Activated naive CD4-positive, alpha-beta T cell treated with anti-CD3 and anti-CD28 coated beads for 36 hours (primary cell): ENCODE measurements around the gene SMC4. TPM values are rescaled to one million over a fixed set of nuclear protein-coding genes. Genes with fewer than 3 reads are reported as not detected.

Experiments used
- CTCF ChIA-PET: fragments of 350-600 bp; sonication (Branson Sonifier 250); formaldehyde crosslinking; loops from one replicate; lab custom pipeline; 2021; ENCODE audit warnings: antibody characterized with exemption; lab: Charles Lee
- DNase-seq: peaks from one replicate; pipeline ENCODE4 v3.0.0-alpha.2; 2020
- H3K27ac Mint-ChIP-seq: one replicate; pipeline ENCODE4 v1.8.0; 2021; ENCODE audit warnings: mild to moderate bottlenecking, mixed read lengths
- H3K27me3 Mint-ChIP-seq: one replicate; pipeline ENCODE4 v1.8.0; 2021; ENCODE audit warnings: low read depth, mixed read lengths
- H3K36me3 Mint-ChIP-seq: one replicate; pipeline ENCODE4 v1.8.0; 2021; ENCODE audit warnings: low read depth, mixed read lengths
- H3K4me1 Mint-ChIP-seq: one replicate; pipeline ENCODE4 v1.8.0; 2021; ENCODE audit warnings: low read depth, mixed read lengths
- H3K4me3 Mint-ChIP-seq: one replicate; pipeline ENCODE4 v1.8.0; 2021; ENCODE audit warnings: mild to moderate bottlenecking, moderate library complexity, mixed read lengths
- H3K9me3 Mint-ChIP-seq: one replicate; pipeline ENCODE4 v1.8.0; 2021; ENCODE audit warnings: mixed read lengths
- intact Hi-C: fragments of 100-400 bp; cut with micrococcal nuclease; formaldehyde crosslinking; loops from one replicate; pipeline ENCODE4 v1.15.1; 2023
- total RNA-seq, 2 experiments: library from RNA; stranded (reverse); gene quantifications; one replicate each; pipeline ENCODE4 v1.2.3, GENCODE V29; 2021

The SMC4 gene
- total RNA-seq, 2 experiments from 2014 or later, result 187 to 191 TPM

DNA sequence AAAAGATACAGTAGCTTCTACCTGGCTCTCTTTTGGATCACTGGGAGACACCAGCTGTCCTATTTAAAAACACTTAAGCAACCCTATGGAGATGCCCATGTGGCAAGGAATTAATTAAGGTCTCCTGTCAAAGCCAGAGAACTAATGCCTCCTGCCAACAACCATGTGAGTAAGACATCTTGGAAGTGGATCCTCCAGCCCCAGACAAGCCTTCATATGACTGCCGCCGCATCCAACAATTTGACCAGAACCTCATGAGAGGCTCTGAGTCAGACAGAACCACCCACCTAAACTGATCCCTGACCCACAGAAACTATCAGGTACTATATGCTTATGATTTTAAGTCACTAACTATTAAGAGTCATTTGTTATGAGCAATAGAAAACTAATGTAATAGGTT, 22.8 kb upstream of the SMC4 start:
- CTCF ChIA-PET, result no interaction called here
- H3K4me3 Mint-ChIP-seq, result no peak overlapping the region
- peaks cover 24% of the 10 kb centered on the region for H3K36me3 Mint-ChIP-seq
- no peak overlapping the region for H3K27ac Mint-ChIP-seq
- intact Hi-C loops, result no loop called here
- H3K9me3 Mint-ChIP-seq, result no peaks in the 10 kb centered on the region
- H3K4me1 Mint-ChIP-seq, result peaks cover 4% of the 10 kb centered on the region
- DNase-seq, result no peak
- H3K27me3 Mint-ChIP-seq, result no peaks in the 10 kb centered on the region

DNA sequence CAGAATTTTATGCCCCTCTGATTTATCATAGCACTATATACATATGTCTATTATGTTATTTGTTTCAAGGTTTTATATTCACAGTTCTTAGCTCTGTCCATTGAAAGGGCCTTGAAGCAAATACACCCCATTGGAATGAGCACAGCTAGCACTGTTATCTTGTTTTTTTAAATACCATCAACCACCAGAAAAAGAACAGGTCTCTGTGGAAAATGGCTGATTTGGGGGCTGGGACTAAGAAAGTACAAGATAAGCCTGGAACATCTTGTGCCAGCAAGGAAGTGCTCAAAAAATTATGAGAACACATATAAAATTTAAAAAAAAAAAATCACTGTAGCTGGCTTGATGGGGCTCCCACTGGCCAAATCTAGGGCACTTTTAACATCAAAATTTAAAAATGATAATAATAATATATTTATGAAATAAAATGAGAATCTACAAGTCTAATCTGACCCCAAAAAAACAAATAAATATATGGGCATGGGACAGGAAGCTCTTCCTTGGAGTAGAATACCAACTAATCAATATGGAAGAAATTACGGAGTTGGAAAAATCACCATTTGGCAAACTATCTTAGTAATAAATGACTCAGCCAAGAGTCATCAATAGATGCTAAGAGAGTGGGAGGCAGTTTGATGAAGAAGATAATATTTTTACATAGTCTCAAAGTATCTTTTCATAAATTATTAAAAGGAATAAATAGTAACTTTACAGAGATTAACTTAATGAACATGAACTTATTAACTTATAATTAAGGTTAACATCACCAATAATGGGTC, 20.9 kb upstream of the SMC4 start:
- no peak overlapping the region for H3K4me3 Mint-ChIP-seq
- no peak overlapping the region for H3K27ac Mint-ChIP-seq
- H3K36me3 Mint-ChIP-seq, result peaks cover 24% of the 10 kb centered on the region
- H3K27me3 Mint-ChIP-seq, result no peaks in the 10 kb centered on the region
- no peak for DNase-seq
- H3K9me3 Mint-ChIP-seq, result no peaks in the 10 kb centered on the region
- intact Hi-C loops, result no loop called here
- CTCF ChIA-PET, result no interaction called here
- peaks cover 4% of the 10 kb centered on the region for H3K4me1 Mint-ChIP-seq

DNA sequence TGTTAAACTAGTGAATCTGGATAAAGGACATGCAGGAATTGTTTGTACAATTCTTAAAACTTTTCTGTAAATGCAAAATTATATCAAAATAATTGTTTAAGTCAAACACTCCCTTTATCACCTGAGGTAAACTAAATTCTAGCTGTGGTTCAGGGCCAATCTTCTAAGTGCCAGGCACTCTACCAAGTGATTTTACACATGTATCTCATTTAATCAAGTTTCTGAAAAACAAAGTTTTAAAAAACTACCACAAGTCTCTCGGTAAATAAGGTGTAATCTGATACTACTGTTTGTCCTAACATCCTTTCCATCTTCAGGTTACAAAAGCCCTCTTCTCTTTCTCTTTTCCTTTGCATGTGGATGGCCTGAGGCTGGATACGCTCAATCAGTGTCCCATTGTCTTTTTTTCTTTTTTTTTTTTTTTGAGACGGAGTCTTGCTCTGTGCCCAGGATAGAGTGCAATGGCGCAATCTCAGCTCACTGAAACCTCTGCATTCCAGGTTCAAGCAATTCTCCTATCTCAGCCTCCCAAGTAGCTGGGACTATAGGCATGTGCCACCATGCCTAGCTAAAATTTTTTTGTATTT, 19.7 kb upstream of the SMC4 start:
- intact Hi-C loops, result no loop called here

DNA sequence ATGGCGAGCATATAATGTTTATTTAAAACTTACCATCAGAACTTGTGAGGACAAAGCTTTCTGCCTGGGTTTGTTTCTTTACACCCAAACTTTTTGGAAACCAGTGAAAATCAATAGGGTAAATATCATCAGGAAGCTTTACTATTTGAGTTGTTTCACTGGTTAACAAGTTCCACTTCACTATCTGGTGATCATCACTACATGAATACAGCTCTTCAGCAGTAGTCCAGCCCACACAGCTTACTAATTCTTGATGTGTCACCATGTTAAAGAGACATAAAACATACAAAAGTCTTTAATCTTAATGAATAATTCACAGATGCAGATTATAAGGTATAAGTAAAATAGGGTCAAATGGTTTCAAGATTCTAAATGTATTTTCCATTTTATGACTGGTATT, 18.0 kb upstream of the SMC4 start:
- CTCF ChIA-PET, result interaction anchor here (0.6 kb wide), 2 partner anchors 10 to 12 kb away, joined by 3 to 4 read pairs; no protein-coding TSS in a partner anchor

More for the DNA sequence above, 19.7 kb upstream of the SMC4 start:
- no peaks in the 10 kb centered on the region for H3K27me3 Mint-ChIP-seq
- no peak overlapping the region for H3K4me3 Mint-ChIP-seq
- CTCF ChIA-PET, result no interaction called here
- H3K4me1 Mint-ChIP-seq, result peaks cover 4% of the 10 kb centered on the region
- H3K9me3 Mint-ChIP-seq, result no peaks in the 10 kb centered on the region
- no peak overlapping the region for H3K27ac Mint-ChIP-seq
- H3K36me3 Mint-ChIP-seq, result peaks cover 12% of the 10 kb centered on the region
- DNase-seq, result no peak

DNA sequence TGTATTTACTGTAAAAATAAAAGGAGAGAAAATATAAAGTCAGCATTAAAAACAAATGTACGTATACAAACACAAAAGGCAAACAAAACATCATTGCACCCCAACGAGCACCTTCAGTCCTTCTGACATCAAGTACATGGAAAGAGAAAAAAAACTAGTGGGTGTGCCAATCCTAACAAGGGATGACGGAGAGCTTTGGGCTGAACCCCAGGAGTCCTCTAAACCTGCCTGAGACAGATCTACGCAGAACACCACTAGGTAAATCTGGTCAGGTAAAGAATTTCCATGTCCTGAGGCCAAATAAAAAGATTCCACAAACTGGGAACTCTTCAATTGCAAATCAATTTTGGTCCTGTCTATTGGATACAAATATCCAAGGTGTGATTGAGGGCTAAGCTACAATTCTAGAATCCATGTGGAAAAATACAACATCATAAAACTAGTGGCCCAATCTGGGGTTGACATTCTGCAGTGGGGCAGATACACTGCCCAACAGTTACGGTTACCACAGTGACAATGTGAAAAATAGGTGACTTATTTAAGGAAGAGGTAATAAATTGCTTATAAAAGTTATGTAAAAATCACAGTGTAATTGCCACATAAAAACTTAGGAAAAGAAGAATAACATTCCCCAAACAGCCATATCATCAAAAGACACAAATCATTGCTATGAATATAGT, 14.7 kb upstream of the SMC4 start:
- CTCF ChIA-PET, result no interaction called here
- no peak overlapping the region for H3K27ac Mint-ChIP-seq
- no peak for DNase-seq
- no peaks in the 10 kb centered on the region for H3K27me3 Mint-ChIP-seq
- H3K4me1 Mint-ChIP-seq, result peaks cover 6% of the 10 kb centered on the region
- no peaks in the 10 kb centered on the region for H3K9me3 Mint-ChIP-seq
- peaks cover 7% of the 10 kb centered on the region for H3K36me3 Mint-ChIP-seq
- intact Hi-C loops, result no loop called here
- H3K4me3 Mint-ChIP-seq, result no peak overlapping the region

More for the DNA sequence above, 18.0 kb upstream of the SMC4 start:
- intact Hi-C loops, result no loop called here
- no peak for DNase-seq
- Mint-ChIP-seq H3K4me1 (peaks cover 4% of the 10 kb centered on the region), H3K27me3 (no peaks in the 10 kb centered on the region), H3K36me3 (peaks cover 9% of the 10 kb centered on the region), H3K27ac (no peak overlapping the region), H3K9me3 (no peaks in the 10 kb centered on the region), H3K4me3 (no peak overlapping the region)

DNA sequence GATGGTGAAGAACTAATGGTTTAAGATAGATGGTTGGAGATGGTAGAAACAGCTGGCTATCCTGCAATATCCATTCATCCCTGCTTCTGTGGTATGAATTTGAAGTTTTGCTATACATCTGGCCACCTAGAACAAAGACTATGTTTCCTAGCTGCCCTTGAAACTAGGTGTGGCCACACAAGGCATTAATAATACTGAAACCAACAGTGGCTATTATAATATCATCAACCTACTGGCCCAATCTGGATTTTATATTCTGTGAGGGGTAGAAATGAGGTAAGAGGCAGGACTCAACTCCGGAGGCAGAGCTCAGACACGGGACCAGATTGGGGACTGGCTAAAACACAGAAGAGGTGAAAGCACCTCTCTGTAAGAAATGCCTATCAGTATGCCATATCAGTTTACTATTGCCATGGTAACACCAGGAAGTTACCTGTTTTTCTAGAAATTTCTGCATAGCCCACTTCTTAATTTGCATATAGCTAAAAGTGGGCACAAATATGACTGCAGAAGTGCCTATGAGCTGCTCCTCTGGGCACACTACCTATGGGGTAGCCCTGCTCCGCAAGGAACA, 8.8 kb upstream of the SMC4 start:
- H3K4me1 Mint-ChIP-seq, result peaks cover 2% of the 10 kb centered on the region
- no peak for DNase-seq
- H3K36me3 Mint-ChIP-seq, result peaks cover 4% of the 10 kb centered on the region
- no peaks in the 10 kb centered on the region for H3K9me3 Mint-ChIP-seq
- H3K27ac Mint-ChIP-seq, result no peak overlapping the region
- H3K4me3 Mint-ChIP-seq, result no peak overlapping the region
- H3K27me3 Mint-ChIP-seq, result no peaks in the 10 kb centered on the region
- intact Hi-C loops, result loop anchor here (10.0 kb wide), 1 partner anchor 1746 kb away; the partner anchor contains the start of gene GFM1
- CTCF ChIA-PET, result interaction anchor here (0.8 to 1.2 kb wide), 2 partner anchors 9 to 177 kb away, joined by 4 to 5 read pairs; no protein-coding TSS in a partner anchor

DNA sequence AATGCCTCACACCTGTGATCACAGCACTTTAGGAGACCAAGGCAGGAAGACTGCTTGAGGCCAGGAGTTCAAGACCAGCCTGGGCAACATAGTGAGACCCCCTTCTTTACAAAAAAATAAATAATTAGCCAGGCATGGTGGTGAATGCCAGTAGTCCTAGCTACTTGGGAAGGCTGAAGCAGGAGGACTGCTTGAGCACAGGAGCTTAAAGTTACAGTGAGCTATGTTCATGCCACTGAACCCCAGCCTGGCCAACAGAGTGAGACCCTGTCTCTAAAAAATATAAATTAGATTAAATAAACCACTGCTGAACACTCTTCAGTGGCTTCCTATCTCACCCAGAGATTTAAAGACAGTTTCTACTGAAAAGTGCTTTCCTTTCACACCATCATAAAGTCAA, 6.7 kb upstream of the SMC4 start:
- CTCF ChIA-PET, result no interaction called here
- Mint-ChIP-seq H3K27me3 (no peaks in the 10 kb centered on the region), H3K4me1 (peaks cover 7% of the 10 kb centered on the region), H3K27ac (no peak overlapping the region), H3K4me3 (no peak overlapping the region), H3K9me3 (no peaks in the 10 kb centered on the region), H3K36me3 (peaks cover 4% of the 10 kb centered on the region)
- no peak for DNase-seq
- intact Hi-C loops, result loop anchor here (10.0 kb wide), 1 partner anchor 1748 kb away; the partner anchor contains the start of gene GFM1

DNA sequence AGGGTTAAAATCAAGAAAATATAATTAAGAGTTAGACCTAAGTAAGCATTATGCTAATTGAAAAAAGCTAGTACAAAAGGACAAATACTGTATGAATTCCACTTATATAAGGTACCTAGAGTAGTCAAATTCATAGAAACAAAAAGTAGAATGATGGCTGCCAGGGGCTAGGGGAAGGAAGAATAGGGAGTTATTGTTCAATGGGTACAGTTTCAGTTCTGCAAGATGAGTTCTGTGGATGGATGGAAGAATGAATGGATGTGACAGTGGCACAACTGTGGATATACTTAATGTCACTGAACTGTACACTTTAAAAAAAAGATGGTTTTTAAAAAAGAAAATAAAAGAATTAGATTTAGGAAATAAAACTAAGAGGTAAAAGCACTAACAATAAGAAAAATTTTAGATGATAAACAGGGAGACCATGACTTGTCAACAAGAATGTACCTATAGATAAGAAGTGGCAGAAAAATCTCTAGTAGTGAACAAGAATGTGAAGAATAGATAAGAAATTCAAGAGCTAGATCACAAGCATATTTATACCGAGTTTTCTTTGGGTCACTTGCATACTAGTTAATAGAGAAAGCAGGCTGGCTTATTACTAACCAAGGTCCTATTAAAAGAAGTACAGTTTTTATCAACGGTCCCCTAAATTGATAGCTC, 6.0 kb upstream of the SMC4 start:
- CTCF ChIA-PET, result no interaction called here
- no peaks in the 10 kb centered on the region for H3K9me3 Mint-ChIP-seq
- no peak overlapping the region for H3K27ac Mint-ChIP-seq
- H3K4me3 Mint-ChIP-seq, result no peak overlapping the region
- intact Hi-C loops, result loop anchor here (10.0 kb wide), 1 partner anchor 1749 kb away; the partner anchor contains the start of gene GFM1
- peaks cover 4% of the 10 kb centered on the region for H3K36me3 Mint-ChIP-seq
- H3K4me1 Mint-ChIP-seq, result peaks cover 13% of the 10 kb centered on the region
- DNase-seq, result no peak
- no peaks in the 10 kb centered on the region for H3K27me3 Mint-ChIP-seq

DNA sequence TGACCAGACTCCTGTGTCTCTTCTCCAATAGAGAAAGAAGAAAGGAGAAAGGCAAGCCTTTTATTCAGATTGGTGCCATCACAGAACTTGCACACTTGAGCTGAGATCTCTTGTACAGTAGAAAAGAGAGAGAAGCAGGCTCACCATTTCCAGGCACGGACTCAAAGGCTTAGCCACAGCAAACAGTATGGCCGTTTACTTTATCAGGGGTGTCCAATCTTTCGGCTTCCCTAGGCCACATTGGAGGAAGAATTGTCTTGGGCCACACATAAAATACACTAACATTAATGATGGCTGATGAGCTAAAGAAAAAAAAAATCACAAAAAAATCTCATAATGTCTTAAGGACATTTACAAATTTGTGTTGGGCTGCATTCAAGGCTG, 5.4 kb upstream of the SMC4 start:
- intact Hi-C loops, result loop anchor here (10.0 kb wide), 1 partner anchor 1749 kb away; the partner anchor contains the start of gene GFM1

DNA sequence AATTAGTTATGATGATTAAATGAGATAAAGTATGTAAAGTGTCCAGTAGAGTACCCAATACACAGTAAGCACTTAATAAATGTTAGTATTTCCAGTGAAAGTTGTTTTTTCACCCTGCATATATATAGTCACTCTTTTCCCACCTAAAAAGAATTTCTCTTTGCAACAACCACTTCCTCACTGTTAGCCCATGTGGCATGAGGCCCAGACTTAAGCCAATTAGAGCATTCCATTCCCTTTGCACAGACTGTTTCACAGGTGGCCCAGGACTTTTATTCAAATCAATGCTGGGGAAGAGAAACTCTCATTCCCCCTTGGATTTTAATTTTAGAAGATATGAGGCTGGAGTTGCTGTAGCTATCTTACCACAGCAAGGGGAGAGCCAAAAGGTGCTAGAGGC, 4.2 kb upstream of the SMC4 start:
- DNase-seq, result no peak
- CTCF ChIA-PET, result no interaction called here
- Mint-ChIP-seq H3K36me3 (peaks cover 7% of the 10 kb centered on the region), H3K27ac (no peak overlapping the region), H3K4me1 (peaks cover 15% of the 10 kb centered on the region), H3K27me3 (no peaks in the 10 kb centered on the region), H3K4me3 (no peak overlapping the region), H3K9me3 (no peaks in the 10 kb centered on the region)
- intact Hi-C loops, result loop anchor here (5.0 to 10.0 kb wide), 4 partner anchors 168 to 1750 kb away; partner anchors contain the start of genes C3orf80, GFM1 and MFSD1

More for the DNA sequence above, 5.4 kb upstream of the SMC4 start:
- Mint-ChIP-seq H3K9me3 (no peaks in the 10 kb centered on the region), H3K27ac (no peak overlapping the region), H3K36me3 (peaks cover 4% of the 10 kb centered on the region), H3K4me3 (no peak overlapping the region), H3K4me1 (peaks cover 15% of the 10 kb centered on the region), H3K27me3 (no peaks in the 10 kb centered on the region)
- CTCF ChIA-PET, result no interaction called here
- no peak for DNase-seq

DNA sequence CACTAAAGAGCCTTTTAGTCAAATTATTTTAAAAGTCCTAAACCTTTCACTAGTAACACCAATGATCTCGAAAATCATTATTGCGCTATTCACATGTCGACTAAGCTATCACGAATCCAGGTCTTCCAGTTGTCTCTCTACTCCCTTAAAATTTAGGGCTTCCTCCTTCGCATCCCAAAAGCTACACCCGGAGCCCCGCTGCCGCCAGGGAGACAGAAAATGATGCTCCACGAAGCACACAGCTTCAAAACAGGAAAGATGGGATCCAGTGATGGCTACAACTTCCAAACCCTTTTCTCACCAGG, 678 bp upstream of the SMC4 start:
- CTCF ChIA-PET, result interaction anchor here (0.6 kb wide), 1 partner anchor 367 kb away, joined by 3 read pairs; no protein-coding TSS in a partner anchor
- Mint-ChIP-seq H3K36me3 (peaks cover 34% of the 10 kb centered on the region), H3K27ac (peak overlapping the region; percentile 97), H3K4me3 (peak overlapping the region; percentile 91), H3K27me3 (peaks cover 7% of the 10 kb centered on the region), H3K9me3 (no peaks in the 10 kb centered on the region), H3K4me1 (peaks cover 35% of the 10 kb centered on the region)
- intact Hi-C loops, result loop anchor here (1.0 to 10.0 kb wide), 10 partner anchors 15 to 1754 kb away; partner anchors contain the start of genes C3orf80, GFM1, KPNA4 and MFSD1
- DNase-seq, result no peak
